Fibroblast of lung (primary cell): Measurements from ENCODE around the gene MAP1B.

Experiments used
- EZH2 ChIP-seq: IDR thresholded peaks from 2 replicates; pipeline ENCODE4 v1.5.1; 2012; ENCODE audit warnings: low read length, control low read depth, mild to moderate bottlenecking; ENCODE audit errors: missing control alignments
- TF ChIP-seq, protein P1 (sequence below), 2 donors: IDR thresholded peaks in 1 of 2; conservative IDR thresholded peaks in 1 of 2; 1 replicate in 1 of 2; 2 replicates in 1 of 2; pipeline ENCODE4 v1.5.1; 2011 to 2012; ENCODE audit warnings: low read length in 2 of 2, control low read depth in 1 of 2, inconsistent platforms in 1 of 2, low read depth in 1 of 2, mild to moderate bottlenecking in 1 of 2

DNA sequence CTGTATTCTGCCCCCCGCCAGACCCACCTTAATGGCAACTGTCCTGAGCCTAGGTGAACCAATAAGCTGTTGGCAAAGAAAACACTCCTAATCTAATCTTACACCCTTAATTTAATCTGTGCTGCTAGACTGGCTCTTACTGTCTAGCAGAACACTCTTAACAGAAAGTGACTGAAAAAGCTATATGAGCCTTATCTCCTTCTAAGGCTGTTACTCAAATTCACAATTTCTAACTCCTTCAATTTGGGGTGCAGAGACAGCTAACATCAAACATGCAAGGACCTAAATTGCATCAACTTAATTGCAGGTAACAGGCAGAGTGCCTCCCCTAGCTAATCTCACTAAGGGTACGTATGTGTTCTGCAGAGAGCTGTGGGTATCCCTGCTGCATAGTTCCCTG is 49.5 kb upstream of the MAP1B start:
- TF ChIP-seq, protein P1, sequence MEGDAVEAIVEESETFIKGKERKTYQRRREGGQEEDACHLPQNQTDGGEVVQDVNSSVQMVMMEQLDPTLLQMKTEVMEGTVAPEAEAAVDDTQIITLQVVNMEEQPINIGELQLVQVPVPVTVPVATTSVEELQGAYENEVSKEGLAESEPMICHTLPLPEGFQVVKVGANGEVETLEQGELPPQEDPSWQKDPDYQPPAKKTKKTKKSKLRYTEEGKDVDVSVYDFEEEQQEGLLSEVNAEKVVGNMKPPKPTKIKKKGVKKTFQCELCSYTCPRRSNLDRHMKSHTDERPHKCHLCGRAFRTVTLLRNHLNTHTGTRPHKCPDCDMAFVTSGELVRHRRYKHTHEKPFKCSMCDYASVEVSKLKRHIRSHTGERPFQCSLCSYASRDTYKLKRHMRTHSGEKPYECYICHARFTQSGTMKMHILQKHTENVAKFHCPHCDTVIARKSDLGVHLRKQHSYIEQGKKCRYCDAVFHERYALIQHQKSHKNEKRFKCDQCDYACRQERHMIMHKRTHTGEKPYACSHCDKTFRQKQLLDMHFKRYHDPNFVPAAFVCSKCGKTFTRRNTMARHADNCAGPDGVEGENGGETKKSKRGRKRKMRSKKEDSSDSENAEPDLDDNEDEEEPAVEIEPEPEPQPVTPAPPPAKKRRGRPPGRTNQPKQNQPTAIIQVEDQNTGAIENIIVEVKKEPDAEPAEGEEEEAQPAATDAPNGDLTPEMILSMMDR (conservative IDR thresholded peaks at IDR 0.05 in 1 of 2, IDR thresholded peaks at IDR 0.05 in 1 of 2; ENCODE audit: low read depth in 1 of 2, low read length in 2 of 2) = no peak
- no peak for TF ChIP-seq EZH2
